ENCODE data around the gene PIGP.

PIGP gene

DNA sequence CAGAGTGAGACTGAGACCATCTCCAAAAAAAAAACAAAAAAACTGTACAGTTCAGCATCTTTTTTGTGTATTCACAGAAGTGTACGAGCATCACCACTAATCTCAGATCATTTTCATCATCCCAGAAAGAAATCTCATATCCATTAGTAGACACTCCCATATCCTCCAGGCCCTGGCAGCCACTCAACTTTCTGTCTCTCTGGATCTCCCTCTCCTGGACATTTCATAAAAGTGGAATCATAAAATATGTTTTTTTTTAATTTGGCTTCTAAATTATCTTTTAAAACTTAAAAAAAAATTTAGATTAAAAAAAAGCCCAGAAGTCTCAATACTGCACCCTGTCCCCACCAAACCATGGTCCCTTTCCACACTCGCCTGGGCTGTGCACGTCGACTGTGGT, 44.3 kb downstream of the PIGP start:
- Histone ChIP-seq H3K79me2 (ENCODE audit: control insufficient read depth, low read length) (no peaks in the 10 kb centered on the region), H3K4me1 (ENCODE audit: control insufficient read depth, low read length) (no peaks in the 10 kb centered on the region), H4K20me1 (ENCODE audit: control insufficient read depth, insufficient read depth, low read depth, low read length) (no peaks in the 10 kb centered on the region), H3K4me3 (ENCODE audit: low read length) (no peak overlapping the region), H3K9me3 (ENCODE audit: control insufficient read depth, insufficient read depth, low read length) (no peaks in the 10 kb centered on the region), H3K36me3 (ENCODE audit: control insufficient read depth, low read length) (no peaks in the 10 kb centered on the region), H3K9me2 (replicated peaks; ENCODE audit: control insufficient read depth, low read length) (no peaks in the 10 kb centered on the region), H3K27me3 (ENCODE audit: control insufficient read depth, low read length) (peaks cover 8% of the 10 kb centered on the region), H3K4me2 (ENCODE audit: low read length) (no peak overlapping the region), H3F3A (ENCODE audit: control insufficient read depth, insufficient read depth) (no peaks in the 10 kb centered on the region), H3K27ac (ENCODE audit: low read depth, low read length) (no peak overlapping the region)
- TF ChIP-seq EZH2phosphoT487 (IDR thresholded peaks at IDR 0.05; ENCODE audit: borderline replicate concordance, low read length): no peak
- TF ChIP-seq, protein P1, sequence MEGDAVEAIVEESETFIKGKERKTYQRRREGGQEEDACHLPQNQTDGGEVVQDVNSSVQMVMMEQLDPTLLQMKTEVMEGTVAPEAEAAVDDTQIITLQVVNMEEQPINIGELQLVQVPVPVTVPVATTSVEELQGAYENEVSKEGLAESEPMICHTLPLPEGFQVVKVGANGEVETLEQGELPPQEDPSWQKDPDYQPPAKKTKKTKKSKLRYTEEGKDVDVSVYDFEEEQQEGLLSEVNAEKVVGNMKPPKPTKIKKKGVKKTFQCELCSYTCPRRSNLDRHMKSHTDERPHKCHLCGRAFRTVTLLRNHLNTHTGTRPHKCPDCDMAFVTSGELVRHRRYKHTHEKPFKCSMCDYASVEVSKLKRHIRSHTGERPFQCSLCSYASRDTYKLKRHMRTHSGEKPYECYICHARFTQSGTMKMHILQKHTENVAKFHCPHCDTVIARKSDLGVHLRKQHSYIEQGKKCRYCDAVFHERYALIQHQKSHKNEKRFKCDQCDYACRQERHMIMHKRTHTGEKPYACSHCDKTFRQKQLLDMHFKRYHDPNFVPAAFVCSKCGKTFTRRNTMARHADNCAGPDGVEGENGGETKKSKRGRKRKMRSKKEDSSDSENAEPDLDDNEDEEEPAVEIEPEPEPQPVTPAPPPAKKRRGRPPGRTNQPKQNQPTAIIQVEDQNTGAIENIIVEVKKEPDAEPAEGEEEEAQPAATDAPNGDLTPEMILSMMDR (IDR thresholded peaks at IDR 0.05; ENCODE audit: low read depth, low read length, poor library complexity, severe bottlenecking): no peak

DNA sequence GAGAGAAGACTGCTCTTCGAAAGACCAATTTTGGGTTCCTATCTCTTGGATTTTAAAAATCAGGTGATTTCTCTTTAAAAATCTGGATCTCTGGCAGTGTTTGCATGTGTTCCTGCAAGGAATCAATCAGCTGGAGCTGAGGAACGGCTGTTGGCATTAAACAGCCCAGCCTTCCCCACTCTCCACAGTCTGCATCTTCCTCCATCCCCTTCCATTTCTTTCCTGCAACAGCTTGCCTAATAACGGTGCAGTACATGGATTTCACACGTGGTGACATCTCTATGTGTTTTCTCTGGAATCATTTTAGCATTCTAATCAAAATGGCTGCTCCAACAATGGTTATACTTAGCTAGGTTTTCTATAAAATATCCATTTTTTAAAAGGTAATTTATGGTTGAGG, 46.4 kb downstream of the PIGP start:
- Histone ChIP-seq H3K9me3 (ENCODE audit: control insufficient read depth, insufficient read depth, low read length) (no peaks in the 10 kb centered on the region), H3K4me1 (ENCODE audit: control insufficient read depth, low read length) (no peaks in the 10 kb centered on the region), H3K9me2 (replicated peaks; ENCODE audit: control insufficient read depth, low read length) (no peaks in the 10 kb centered on the region), H3K79me2 (ENCODE audit: control insufficient read depth, low read length) (no peaks in the 10 kb centered on the region), H3F3A (ENCODE audit: control insufficient read depth, insufficient read depth) (no peaks in the 10 kb centered on the region), H3K36me3 (ENCODE audit: control insufficient read depth, low read length) (no peaks in the 10 kb centered on the region), H3K27me3 (ENCODE audit: control insufficient read depth, low read length) (peaks cover 3% of the 10 kb centered on the region; the same call in 1 of the 2 replicates), H4K20me1 (ENCODE audit: control insufficient read depth, insufficient read depth, low read depth, low read length) (no peaks in the 10 kb centered on the region), H3K27ac (ENCODE audit: low read depth, low read length) (no peak overlapping the region), H3K4me3 (ENCODE audit: low read length) (no peak overlapping the region), H3K4me2 (ENCODE audit: low read length) (no peak overlapping the region)
- TF ChIP-seq EZH2phosphoT487 (IDR thresholded peaks at IDR 0.05; ENCODE audit: borderline replicate concordance, low read length): no peak
- TF ChIP-seq, protein P1 (IDR thresholded peaks at IDR 0.05; ENCODE audit: low read depth, low read length, poor library complexity, severe bottlenecking): no peak

DNA sequence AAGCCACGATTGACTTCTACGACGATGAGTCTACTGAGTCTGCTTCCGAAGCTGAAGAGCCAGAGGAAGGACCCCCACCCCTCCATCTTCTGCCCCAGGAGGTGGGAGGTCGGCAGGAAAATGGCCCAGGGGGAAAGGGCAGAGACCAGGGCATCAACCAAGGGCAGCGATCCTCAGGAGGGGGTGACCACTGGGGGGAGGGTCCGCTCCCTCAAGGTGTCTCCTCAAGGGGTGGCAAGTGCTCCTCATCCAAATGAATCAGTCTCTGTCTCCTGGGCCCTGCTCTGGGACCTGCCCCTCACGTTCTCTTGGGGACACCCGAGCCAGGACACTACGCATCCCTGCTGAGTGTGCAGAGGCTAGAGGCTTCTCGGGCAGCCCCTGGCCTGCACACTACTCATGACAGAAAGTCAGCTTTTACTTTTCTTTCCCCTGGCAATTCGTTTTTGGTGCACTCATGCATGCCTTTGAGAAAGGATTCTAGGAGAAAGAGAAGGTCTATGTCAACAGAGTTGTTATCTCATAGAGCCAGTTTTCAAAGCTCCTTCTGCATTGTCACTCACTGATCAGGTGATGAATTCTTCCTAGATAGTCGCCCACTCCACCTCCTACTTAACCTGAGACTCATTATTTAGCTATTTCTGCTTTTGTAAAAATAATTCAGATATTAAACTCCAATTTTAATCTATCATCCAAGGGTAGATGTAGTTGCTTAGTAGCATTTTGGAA, 54.8 kb downstream of the PIGP start:
- no peaks in the 10 kb centered on the region for H3K9me3 ChIP-seq (ENCODE audit: control insufficient read depth, insufficient read depth, low read length)
- H4K20me1 ChIP-seq (ENCODE audit: control insufficient read depth, insufficient read depth, low read depth, low read length): no peaks in the 10 kb centered on the region
- H3K79me2 ChIP-seq (ENCODE audit: control insufficient read depth, low read length): no peaks in the 10 kb centered on the region
- no peaks in the 10 kb centered on the region for H3K4me1 ChIP-seq (ENCODE audit: control insufficient read depth, low read length)
- no peaks in the 10 kb centered on the region for H3K9me2 ChIP-seq (replicated peaks; ENCODE audit: control insufficient read depth, low read length)
- H3F3A ChIP-seq (ENCODE audit: control insufficient read depth, insufficient read depth): no peaks in the 10 kb centered on the region
- H3K4me2 ChIP-seq (ENCODE audit: low read length): no peak overlapping the region
- H3K27me3 ChIP-seq (ENCODE audit: control insufficient read depth, low read length): no peaks in the 10 kb centered on the region
- no peak overlapping the region for H3K27ac ChIP-seq (ENCODE audit: low read depth, low read length)
- no peaks in the 10 kb centered on the region for H3K36me3 ChIP-seq (ENCODE audit: control insufficient read depth, low read length)
- TF ChIP-seq, protein P1 (IDR thresholded peaks at IDR 0.05; ENCODE audit: low read depth, low read length, poor library complexity, severe bottlenecking): no peak
- TF ChIP-seq EZH2phosphoT487 (IDR thresholded peaks at IDR 0.05; ENCODE audit: borderline replicate concordance, low read length): no peak
- no peak overlapping the region for H3K4me3 ChIP-seq (ENCODE audit: low read length)
